ENCODE results near the gene LRRIQ3.

GRCh38 chr1:74161497-74161896 lies 36.5 kb downstream of the LRRIQ3 start:
- TF ChIP-seq CTCF (conservative IDR thresholded peaks at IDR 0.05 in 1 of 2, IDR thresholded peaks at IDR 0.05 in 1 of 2; ENCODE audit: extremely low read depth in 1 of 2, insufficient read depth in 1 of 2, low read depth in 1 of 2, low read length in 2 of 2) (no peak), EZH2 (IDR thresholded peaks at IDR 0.05; ENCODE audit: borderline replicate concordance, low read length) (no peak)

All from mammary epithelial cell (primary cell).